Measurements from ENCODE around the gene ERP44. TPM values are rescaled to one million over a fixed set of nuclear protein-coding genes. Genes with fewer than 3 reads are reported as not detected.

The ERP44 gene
- total RNA-seq, 1 donor from 2014 or later = 18.0 TPM

GRCh38 chr9:100131216-100131615 lies 32.4 kb upstream of the ERP44 start:
- Histone ChIP-seq H3K4me2 (no peak overlapping the region), H3K9ac (no peak overlapping the region), H3K9me3 (ENCODE audit: low read depth) (no peaks in the 10 kb centered on the region), H2AFZ (replicated peaks) (no peak overlapping the region), H3K79me2 (ENCODE audit: low read depth) (no peaks in the 10 kb centered on the region), H4K20me1 (ENCODE audit: low read depth) (no peaks in the 10 kb centered on the region), H3K36me3 (no peaks in the 10 kb centered on the region), H3K27me3 (no peaks in the 10 kb centered on the region), H3K27ac (no peak overlapping the region), H3F3A (ENCODE audit: low read depth) (no peaks in the 10 kb centered on the region), H3K4me3 (no peak overlapping the region), H3K4me1 (no peaks in the 10 kb centered on the region)
- Mint-ChIP-seq H3K27me3 (ENCODE audit: insufficient read depth, low read depth) (no peaks in the 10 kb centered on the region), H3K4me1 (no peaks in the 10 kb centered on the region), H3K27ac (no peak overlapping the region), H3K4me3 (no peak overlapping the region), H3K9me3 (no peaks in the 10 kb centered on the region), H3K36me3 (peaks cover 23% of the 10 kb centered on the region)
- no peak for DNase-seq (ENCODE audit: low spot score)
- TF ChIP-seq EZH2phosphoT487 (IDR thresholded peaks at IDR 0.05) = no peak
- TF ChIP-seq CTCF (IDR thresholded peaks at IDR 0.05) = no peak

GRCh38 chr9:100129772-100130171 lies 31.0 kb upstream of the ERP44 start:
- H3K9me3 ChIP-seq (ENCODE audit: low read depth) = no peaks in the 10 kb centered on the region
- Mint-ChIP-seq H3K4me1 (no peaks in the 10 kb centered on the region), H3K36me3 (peaks cover 25% of the 10 kb centered on the region), H3K27ac (no peak overlapping the region), H3K9me3 (no peaks in the 10 kb centered on the region), H3K27me3 (ENCODE audit: insufficient read depth, low read depth) (no peaks in the 10 kb centered on the region), H3K4me3 (no peak overlapping the region)
- TF ChIP-seq EZH2 (IDR thresholded peaks at IDR 0.05) (no peak), EZH2phosphoT487 (IDR thresholded peaks at IDR 0.05) (no peak), CTCF (IDR thresholded peaks at IDR 0.05) (no peak)
- no peaks in the 10 kb centered on the region for H4K20me1 ChIP-seq (ENCODE audit: low read depth)
- no peaks in the 10 kb centered on the region for H3K36me3 ChIP-seq
- no peaks in the 10 kb centered on the region for H3K79me2 ChIP-seq (ENCODE audit: low read depth)
- DNase-seq (ENCODE audit: low spot score) = no peak
- H3K4me1 ChIP-seq = no peaks in the 10 kb centered on the region
- no peak overlapping the region for H3K9ac ChIP-seq
- no peaks in the 10 kb centered on the region for H3F3A ChIP-seq (ENCODE audit: low read depth)
- H3K27me3 ChIP-seq = no peaks in the 10 kb centered on the region
- no peak overlapping the region for H3K27ac ChIP-seq
- H3K4me2 ChIP-seq = no peak overlapping the region
- no peak overlapping the region for H2AFZ ChIP-seq (replicated peaks)
- H3K4me3 ChIP-seq = no peak overlapping the region

GRCh38 chr9:100126423-100126822 lies 27.6 kb upstream of the ERP44 start:
- Histone ChIP-seq H3K79me2 (ENCODE audit: low read depth) (no peaks in the 10 kb centered on the region), H3K27ac (no peak overlapping the region), H3K27me3 (no peaks in the 10 kb centered on the region), H3K4me2 (no peak overlapping the region), H3F3A (ENCODE audit: low read depth) (no peaks in the 10 kb centered on the region), H4K20me1 (ENCODE audit: low read depth) (no peaks in the 10 kb centered on the region), H3K9ac (no peak overlapping the region), H3K9me3 (ENCODE audit: low read depth) (no peaks in the 10 kb centered on the region), H3K4me1 (no peaks in the 10 kb centered on the region), H3K4me3 (no peak overlapping the region), H3K36me3 (no peaks in the 10 kb centered on the region), H2AFZ (replicated peaks) (no peak overlapping the region)
- DNase-seq (ENCODE audit: low spot score) = no peak
- peaks cover 13% of the 10 kb centered on the region for H3K36me3 Mint-ChIP-seq
- no peak overlapping the region for H3K27ac Mint-ChIP-seq
- no peaks in the 10 kb centered on the region for H3K27me3 Mint-ChIP-seq (ENCODE audit: insufficient read depth, low read depth)
- H3K4me3 Mint-ChIP-seq = no peak overlapping the region
- no peaks in the 10 kb centered on the region for H3K9me3 Mint-ChIP-seq
- no peak for TF ChIP-seq EZH2 (IDR thresholded peaks at IDR 0.05)
- no peak for TF ChIP-seq CTCF (IDR thresholded peaks at IDR 0.05)
- TF ChIP-seq EZH2phosphoT487 (IDR thresholded peaks at IDR 0.05) = no peak
- no peaks in the 10 kb centered on the region for H3K4me1 Mint-ChIP-seq

- Histone ChIP-seq H3K4me2 (no peak overlapping the region), H4K20me1 (ENCODE audit: low read depth) (no peaks in the 10 kb centered on the region), H3K27ac (no peak overlapping the region), H3K9ac (no peak overlapping the region), H3K27me3 (no peaks in the 10 kb centered on the region), H3K4me3 (no peak overlapping the region), H3F3A (ENCODE audit: low read depth) (no peaks in the 10 kb centered on the region), H3K36me3 (no peaks in the 10 kb centered on the region), H3K4me1 (no peaks in the 10 kb centered on the region), H3K9me3 (ENCODE audit: low read depth) (no peaks in the 10 kb centered on the region), H3K79me2 (ENCODE audit: low read depth) (no peaks in the 10 kb centered on the region), H2AFZ (replicated peaks) (no peak overlapping the region)
- no peak for DNase-seq (ENCODE audit: low spot score)
- TF ChIP-seq EZH2phosphoT487 (IDR thresholded peaks at IDR 0.05) = no peak
- TF ChIP-seq EZH2 (IDR thresholded peaks at IDR 0.05) = no peak
- TF ChIP-seq CTCF (IDR thresholded peaks at IDR 0.05) = no peak
- Mint-ChIP-seq H3K36me3 (peaks cover 16% of the 10 kb centered on the region), H3K4me1 (no peaks in the 10 kb centered on the region), H3K4me3 (no peak overlapping the region), H3K9me3 (no peaks in the 10 kb centered on the region), H3K27ac (no peak overlapping the region), H3K27me3 (ENCODE audit: insufficient read depth, low read depth) (no peaks in the 10 kb centered on the region)
These were observed 27.1 kb upstream of the ERP44 start for GRCh38 chr9:100125910-100126309.
